DND-41 (cell line): ENCODE data around the gene TRPM3.

Experiments
- CTCF ChIP-seq: IDR thresholded peaks from 2 replicates; pipeline ENCODE4 v1.5.1; 2012; ENCODE audit warnings: borderline replicate concordance, low read length, moderate library complexity, mild to moderate bottlenecking; ENCODE audit not compliant: poor library complexity, severe bottlenecking; ENCODE audit errors: extremely low read depth
- EZH2 ChIP-seq: IDR thresholded peaks from 3 replicates; pipeline ENCODE4 v1.6.1; 2012; ENCODE audit warnings: borderline replicate concordance, low read depth, mild to moderate bottlenecking, moderate library complexity, low read length, inconsistent platforms; ENCODE audit not compliant: severe bottlenecking

DNA sequence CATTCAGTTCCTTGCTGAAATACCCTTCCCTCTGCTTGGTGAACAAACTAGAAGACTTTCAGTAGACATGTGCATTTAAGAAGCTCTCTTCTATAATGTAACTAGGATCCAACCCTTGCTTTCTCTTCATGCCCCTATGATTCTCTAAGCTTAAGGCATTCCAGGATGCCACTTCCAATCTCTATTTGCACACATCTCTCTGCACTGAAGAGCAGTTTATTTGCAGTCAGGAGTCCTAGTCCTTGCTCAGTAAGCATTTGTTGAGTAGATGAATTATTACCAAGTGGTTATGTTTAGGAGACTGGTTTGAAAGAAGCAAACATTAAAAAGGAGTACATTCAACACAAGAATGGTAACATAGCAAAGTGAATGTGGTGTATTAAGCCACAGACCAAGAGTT lies 432.7 kb downstream of the TRPM3 start:
- TF ChIP-seq CTCF (no peak), EZH2 (no peak)
